Astrocyte (in vitro differentiated cells and primary cell): ENCODE results near the gene HDAC5. TPM values are rescaled to one million over a fixed set of nuclear protein-coding genes. Genes with fewer than 3 reads are reported as not detected.

ENCODE experiments used
- DNase-seq: peaks from one replicate; pipeline ENCODE4 v3.0.0-alpha.2; 2010; ENCODE audit warnings: low read depth
- FAIRE-seq: peaks from 2 replicates; lab custom pipeline; 2011; peaks lifted over from hg19 to GRCh38; lab: Jason Lieb, UNC
- H2AFZ ChIP-seq: 2 replicates; pipeline ENCODE4 v1.6.0; 2012; ENCODE audit warnings: low read depth, low read length, inconsistent platforms
- H3K27ac ChIP-seq: 2 replicates; pipeline ENCODE4 v1.5.1; 2011; ENCODE audit warnings: low read depth, low read length, inconsistent platforms
- H3K27me3 ChIP-seq: 2 replicates; pipeline ENCODE4 v1.6.0; 2011; ENCODE audit warnings: low read length, inconsistent platforms; ENCODE audit not compliant: insufficient read depth
- H3K36me3 ChIP-seq: 2 replicates; pipeline ENCODE4 v1.5.1; 2011; ENCODE audit warnings: low read length, inconsistent platforms; ENCODE audit not compliant: insufficient read depth
- H3K4me1 ChIP-seq: 2 replicates; pipeline ENCODE4 v1.5.1; 2011; ENCODE audit warnings: low read length, inconsistent platforms; ENCODE audit not compliant: insufficient read depth
- H3K4me2 ChIP-seq: 2 replicates; pipeline ENCODE4 v1.6.0; 2012; ENCODE audit warnings: low read length, inconsistent platforms
- H3K4me3 ChIP-seq: 2 replicates; pipeline ENCODE4 v1.5.1; 2011; ENCODE audit warnings: low read depth, mild to moderate bottlenecking, low read length, inconsistent platforms; ENCODE audit not compliant: insufficient read depth
- H3K79me2 ChIP-seq: 2 replicates; pipeline ENCODE4 v1.6.0; 2012; ENCODE audit warnings: mild to moderate bottlenecking, low read length, inconsistent platforms; ENCODE audit not compliant: insufficient read depth
- H3K9ac ChIP-seq: 2 replicates; pipeline ENCODE4 v1.6.0; 2012; ENCODE audit warnings: mild to moderate bottlenecking, low read length, inconsistent platforms
- H3K9me3 ChIP-seq: 2 replicates; pipeline ENCODE4 v1.5.1; 2012; ENCODE audit warnings: low read depth, mild to moderate bottlenecking, low read length, inconsistent platforms; ENCODE audit not compliant: insufficient read depth
- H4K20me1 ChIP-seq: 2 replicates; pipeline ENCODE4 v1.6.0; 2012; ENCODE audit warnings: low read length, inconsistent platforms; ENCODE audit not compliant: insufficient read depth
- H3K27ac Mint-ChIP-seq: one replicate; pipeline ENCODE4 v1.8.0; 2021; ENCODE audit warnings: mild to moderate bottlenecking, mixed read lengths; ENCODE audit not compliant: unreplicated experiment
- H3K27me3 Mint-ChIP-seq: one replicate; pipeline ENCODE4 v1.8.0; 2021; ENCODE audit warnings: low read depth, mixed read lengths; ENCODE audit not compliant: unreplicated experiment
- H3K36me3 Mint-ChIP-seq: one replicate; pipeline ENCODE4 v1.8.0; 2021; ENCODE audit warnings: low read depth, mixed read lengths; ENCODE audit not compliant: unreplicated experiment
- H3K4me1 Mint-ChIP-seq: one replicate; pipeline ENCODE4 v1.8.0; 2021; ENCODE audit warnings: low read depth, mixed read lengths; ENCODE audit not compliant: unreplicated experiment
- H3K4me3 Mint-ChIP-seq: one replicate; pipeline ENCODE4 v1.8.0; 2021; ENCODE audit warnings: mild to moderate bottlenecking, moderate library complexity, mixed read lengths; ENCODE audit not compliant: unreplicated experiment
- H3K9me3 Mint-ChIP-seq: one replicate; pipeline ENCODE4 v1.8.0; 2021; ENCODE audit warnings: mild to moderate bottlenecking, mixed read lengths; ENCODE audit not compliant: unreplicated experiment
- CTCF ChIP-seq: IDR thresholded peaks from 2 replicates; pipeline ENCODE4 v1.5.1; 2011; ENCODE audit warnings: low read depth, mild to moderate bottlenecking, inconsistent platforms, low read length, moderate library complexity; ENCODE audit not compliant: insufficient read depth
- EZH2 ChIP-seq: IDR thresholded peaks from 2 replicates; pipeline ENCODE4 v1.6.1; 2012; ENCODE audit warnings: mild to moderate bottlenecking, low read length, inconsistent platforms; ENCODE audit not compliant: insufficient read depth
- total RNA-seq: library from RNA; stranded (reverse); gene quantifications from 2 replicates; pipeline ENCODE4 v1.2.1, GENCODE V29; 2021

HDAC5 gene
- total RNA-seq, 1 donor from 2014 or later = 18.7 TPM

- no peak overlapping the region for H3K27ac Mint-ChIP-seq
- peaks cover 79% of the 10 kb centered on the region for H3K79me2 ChIP-seq
- peaks cover 5% of the 10 kb centered on the region for H3K4me1 ChIP-seq
- H3K36me3 ChIP-seq = peaks cover 20% of the 10 kb centered on the region
- H3K9ac ChIP-seq = no peak overlapping the region
- H2AFZ ChIP-seq = no peak overlapping the region
- no peaks in the 10 kb centered on the region for H3K9me3 ChIP-seq
- H3K36me3 Mint-ChIP-seq = peaks cover 2% of the 10 kb centered on the region
- no peaks in the 10 kb centered on the region for H3K9me3 Mint-ChIP-seq
- FAIRE-seq = no peak
- H3K4me2 ChIP-seq = no peak overlapping the region
- no peaks in the 10 kb centered on the region for H3K27me3 Mint-ChIP-seq
- H3K27ac ChIP-seq = no peak overlapping the region
- TF ChIP-seq CTCF (no peak), EZH2 (no peak)
- H4K20me1 ChIP-seq = peaks cover 80% of the 10 kb centered on the region
- peak; percentile 29 for DNase-seq
- no peak overlapping the region for H3K4me3 ChIP-seq
- peaks cover 37% of the 10 kb centered on the region for H3K4me1 Mint-ChIP-seq
- peak overlapping the region; percentile 41 for H3K4me3 Mint-ChIP-seq
- no peaks in the 10 kb centered on the region for H3K27me3 ChIP-seq
These were observed 79.4 kb downstream of the HDAC5 start for GRCh38 chr17:44044071-44044470.

- Histone ChIP-seq H3K36me3 (peaks cover 17% of the 10 kb centered on the region), H3K27ac (no peak overlapping the region), H4K20me1 (peaks cover 79% of the 10 kb centered on the region), H3K4me1 (peaks cover 5% of the 10 kb centered on the region), H3K4me2 (no peak overlapping the region), H3K4me3 (no peak overlapping the region), H3K79me2 (peaks cover 75% of the 10 kb centered on the region), H2AFZ (no peak overlapping the region), H3K9me3 (no peaks in the 10 kb centered on the region), H3K9ac (no peak overlapping the region), H3K27me3 (no peaks in the 10 kb centered on the region)
- no peak for DNase-seq
- Mint-ChIP-seq H3K36me3 (peaks cover 4% of the 10 kb centered on the region), H3K4me1 (peaks cover 39% of the 10 kb centered on the region), H3K4me3 (no peak overlapping the region), H3K27ac (peak overlapping the region; percentile 77), H3K27me3 (no peaks in the 10 kb centered on the region), H3K9me3 (no peaks in the 10 kb centered on the region)
- TF ChIP-seq CTCF (no peak), EZH2 (no peak)
- no peak for FAIRE-seq
These were observed 80.2 kb downstream of the HDAC5 start for GRCh38 chr17:44043272-44043696.

- H3K36me3 Mint-ChIP-seq = peaks cover 8% of the 10 kb centered on the region
- H3K4me3 Mint-ChIP-seq = peak overlapping the region; percentile 47
- peaks cover 64% of the 10 kb centered on the region for H3K79me2 ChIP-seq
These were observed 83.4 kb downstream of the HDAC5 start for GRCh38 chr17:44039829-44040635.

More at GRCh38 chr17:44039829-44040635, 83.4 kb downstream of the HDAC5 start:
- TF ChIP-seq EZH2 (no peak), CTCF (no peak)
- Histone ChIP-seq H3K27ac (peak overlapping the region; percentile 41), H3K9me3 (no peaks in the 10 kb centered on the region), H3K36me3 (peaks cover 15% of the 10 kb centered on the region), H3K9ac (peak overlapping the region; percentile 33), H3K4me3 (no peak overlapping the region), H3K27me3 (no peaks in the 10 kb centered on the region), H4K20me1 (peaks cover 80% of the 10 kb centered on the region), H3K4me2 (peak overlapping the region; percentile 1), H2AFZ (no peak overlapping the region), H3K4me1 (peaks cover 5% of the 10 kb centered on the region)
- FAIRE-seq (no peak), DNase-seq (peak; percentile 77)
- Mint-ChIP-seq H3K27me3 (no peaks in the 10 kb centered on the region), H3K9me3 (no peaks in the 10 kb centered on the region), H3K27ac (peak overlapping the region; percentile 92), H3K4me1 (peaks cover 39% of the 10 kb centered on the region)
